Activated naive CD8-positive, alpha-beta T cell treated with anti-CD3 and anti-CD28 coated beads for 36 hours (primary cell): ENCODE measurements around the gene GSTA2. TPM values are rescaled to one million over a fixed set of nuclear protein-coding genes. Genes with fewer than 3 reads are reported as not detected.

Experiments
- DNase-seq: peaks from one replicate; pipeline ENCODE4 v3.0.0; 2021
- H3K27ac Mint-ChIP-seq: one replicate; pipeline ENCODE4 v1.8.0; 2022; ENCODE audit warnings: mild to moderate bottlenecking, moderate library complexity, mixed read lengths
- H3K27me3 Mint-ChIP-seq: one replicate; pipeline ENCODE4 v1.8.0; 2022; ENCODE audit warnings: mild to moderate bottlenecking, mixed read lengths
- H3K36me3 Mint-ChIP-seq: one replicate; pipeline ENCODE4 v1.8.0; 2021; ENCODE audit warnings: mild to moderate bottlenecking, mixed read lengths
- H3K4me1 Mint-ChIP-seq: one replicate; pipeline ENCODE4 v1.8.0; 2021; ENCODE audit warnings: mixed read lengths
- H3K4me3 Mint-ChIP-seq: one replicate; pipeline ENCODE4 v1.8.0; 2022; ENCODE audit warnings: mild to moderate bottlenecking, moderate library complexity, mixed read lengths
- H3K9me3 Mint-ChIP-seq: one replicate; pipeline ENCODE4 v1.8.0; 2022; ENCODE audit warnings: mixed read lengths
- total RNA-seq, 2 experiments: library from RNA; stranded (reverse); gene quantifications; one replicate each; pipeline ENCODE4 v1.2.3, GENCODE V29; 2021

Gene GSTA2
- total RNA-seq, 2 experiments from 2014 or later: not detected

DNA sequence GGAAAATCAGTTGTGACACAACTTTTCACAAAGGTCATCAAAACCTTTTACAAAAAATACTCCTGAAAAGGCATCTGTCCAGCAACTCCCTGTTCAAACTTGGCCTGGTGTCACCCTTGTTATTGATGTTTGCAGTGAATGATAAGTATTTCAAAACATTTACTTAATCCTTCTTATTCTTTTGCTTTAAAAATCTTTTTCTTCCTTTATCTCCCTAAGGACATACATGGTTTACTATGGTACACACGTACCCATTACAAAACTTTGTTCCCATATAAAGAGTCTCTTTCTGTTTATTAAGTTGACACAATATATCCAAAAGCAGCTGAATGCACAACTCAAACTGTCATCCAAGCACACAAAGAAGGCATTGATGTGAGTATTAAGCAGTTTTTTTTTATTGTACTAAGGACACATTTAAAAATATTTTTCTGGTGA lies 17.5 kb downstream of the GSTA2 start:
- Mint-ChIP-seq H3K4me1 (no peaks in the 10 kb centered on the region), H3K27ac (no peak overlapping the region), H3K36me3 (no peaks in the 10 kb centered on the region), H3K9me3 (peaks cover under 1% of the 10 kb centered on the region), H3K27me3 (peaks cover 7% of the 10 kb centered on the region), H3K4me3 (no peak overlapping the region)
- DNase-seq: no peak

DNA sequence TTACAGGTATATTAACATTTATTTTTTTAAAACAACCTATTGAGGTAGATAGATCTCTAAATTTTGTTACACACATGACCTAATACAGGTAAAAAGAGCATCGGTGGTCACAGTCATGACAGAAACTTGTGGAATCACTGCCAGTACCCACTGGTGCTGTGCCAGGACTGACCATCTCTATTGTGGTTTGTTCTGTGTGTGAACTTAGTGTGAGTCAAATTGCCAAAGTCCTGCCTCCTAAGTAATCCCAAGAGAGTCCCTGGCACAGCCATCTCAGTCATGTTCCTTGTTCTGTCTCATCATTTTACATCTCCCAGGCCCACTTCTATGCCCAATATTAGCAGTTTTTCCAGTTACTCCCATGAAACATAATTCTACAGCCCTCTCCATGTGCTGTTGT lies 21.4 kb downstream of the GSTA2 start:
- Mint-ChIP-seq H3K4me1 (no peaks in the 10 kb centered on the region), H3K27me3 (peaks cover 7% of the 10 kb centered on the region), H3K9me3 (peaks cover 4% of the 10 kb centered on the region), H3K36me3 (no peaks in the 10 kb centered on the region), H3K27ac (no peak overlapping the region), H3K4me3 (no peak overlapping the region)
- DNase-seq: no peak

DNA sequence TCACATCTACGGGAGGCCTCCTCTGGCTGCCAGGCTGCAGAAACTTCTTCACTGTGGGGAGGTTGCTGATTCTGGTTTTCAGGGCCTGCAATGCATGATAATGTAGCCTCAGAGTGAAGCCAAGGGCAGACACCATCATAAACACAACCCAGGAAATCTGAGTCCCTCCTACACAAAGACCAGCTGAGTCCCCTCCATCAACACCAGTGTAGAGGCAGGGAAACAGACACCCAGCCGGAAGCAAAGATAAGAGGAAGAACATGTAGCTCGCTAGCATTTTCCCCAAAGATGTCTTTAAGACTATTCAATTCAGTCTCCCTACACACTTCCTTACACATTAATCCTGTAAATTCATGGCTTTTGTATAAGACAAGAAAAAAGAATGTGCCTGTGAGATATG lies 23.6 kb downstream of the GSTA2 start:
- Mint-ChIP-seq H3K27ac (no peak overlapping the region), H3K9me3 (peaks cover 4% of the 10 kb centered on the region), H3K4me1 (no peaks in the 10 kb centered on the region), H3K4me3 (no peak overlapping the region), H3K27me3 (peaks cover 7% of the 10 kb centered on the region), H3K36me3 (no peaks in the 10 kb centered on the region)
- DNase-seq: no peak

DNA sequence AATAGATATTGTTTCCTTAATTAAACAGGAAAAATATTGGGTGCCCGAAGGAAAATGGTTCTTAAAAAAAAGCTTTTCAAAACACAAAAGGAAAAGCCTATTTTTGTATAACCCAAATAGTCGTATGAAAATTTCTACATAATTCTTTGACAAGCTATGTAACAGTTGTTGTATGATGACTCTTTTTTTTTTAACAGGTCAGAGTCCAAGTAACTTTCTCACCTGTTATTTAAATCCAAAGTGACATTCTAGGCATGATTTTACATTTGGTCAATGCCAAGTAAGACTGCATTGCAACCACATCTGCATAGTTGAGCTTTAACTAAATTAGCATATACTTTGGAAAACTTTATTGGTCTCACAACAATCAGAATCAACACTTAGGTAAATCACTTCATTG lies 24.1 kb downstream of the GSTA2 start:
- no peak overlapping the region for H3K4me3 Mint-ChIP-seq
- no peaks in the 10 kb centered on the region for H3K36me3 Mint-ChIP-seq
- no peak overlapping the region for H3K27ac Mint-ChIP-seq
- H3K27me3 Mint-ChIP-seq: peaks cover 7% of the 10 kb centered on the region
- no peaks in the 10 kb centered on the region for H3K4me1 Mint-ChIP-seq
- no peak for DNase-seq
- H3K9me3 Mint-ChIP-seq: peaks cover 4% of the 10 kb centered on the region

DNA sequence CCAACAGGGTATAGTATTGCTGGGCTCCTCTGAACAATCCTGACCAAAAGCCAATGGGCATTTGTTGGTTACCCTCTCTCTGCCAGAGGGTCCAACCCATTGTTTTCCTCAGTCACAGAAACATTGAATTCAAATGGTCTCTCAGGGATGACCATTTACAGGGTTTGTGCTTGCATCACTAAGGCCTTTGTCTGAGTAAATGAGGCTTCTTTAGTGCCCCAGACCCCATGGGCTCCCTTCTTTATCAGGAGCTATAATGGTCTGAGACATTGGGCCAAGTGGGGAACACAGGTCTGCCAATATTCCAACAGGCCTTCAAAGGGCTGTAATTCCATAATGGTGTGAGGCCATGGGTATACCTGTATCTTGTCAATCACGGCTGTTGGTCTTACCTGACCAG lies 27.1 kb downstream of the GSTA2 start:
- Mint-ChIP-seq H3K4me1 (no peaks in the 10 kb centered on the region), H3K9me3 (peaks cover 4% of the 10 kb centered on the region), H3K27ac (no peak overlapping the region), H3K27me3 (no peaks in the 10 kb centered on the region), H3K36me3 (no peaks in the 10 kb centered on the region), H3K4me3 (no peak overlapping the region)
- DNase-seq: no peak

DNA sequence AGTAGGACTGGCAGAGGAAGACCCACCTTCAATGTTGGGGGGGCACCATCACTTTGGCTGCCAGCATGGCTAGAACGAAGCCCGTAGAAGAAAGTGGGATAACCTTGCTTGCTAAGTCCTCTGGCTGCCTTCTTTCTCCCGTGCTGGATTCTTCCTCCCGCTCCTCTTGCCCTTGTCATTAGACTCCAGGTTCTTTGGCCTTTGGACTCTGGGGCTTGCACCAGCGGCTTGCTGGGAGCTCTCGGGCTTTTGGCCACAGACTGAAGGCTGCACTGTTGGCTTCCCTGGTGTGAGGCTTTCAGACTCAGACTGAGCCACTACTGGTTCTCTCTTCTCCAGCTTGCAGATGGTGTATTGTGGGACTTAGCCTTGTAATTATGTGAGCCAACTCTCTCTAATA lies 28.2 kb downstream of the GSTA2 start:
- Mint-ChIP-seq H3K4me3 (no peak overlapping the region), H3K27me3 (no peaks in the 10 kb centered on the region), H3K36me3 (no peaks in the 10 kb centered on the region), H3K9me3 (no peaks in the 10 kb centered on the region), H3K4me1 (no peaks in the 10 kb centered on the region), H3K27ac (no peak overlapping the region)
- no peak for DNase-seq

DNA sequence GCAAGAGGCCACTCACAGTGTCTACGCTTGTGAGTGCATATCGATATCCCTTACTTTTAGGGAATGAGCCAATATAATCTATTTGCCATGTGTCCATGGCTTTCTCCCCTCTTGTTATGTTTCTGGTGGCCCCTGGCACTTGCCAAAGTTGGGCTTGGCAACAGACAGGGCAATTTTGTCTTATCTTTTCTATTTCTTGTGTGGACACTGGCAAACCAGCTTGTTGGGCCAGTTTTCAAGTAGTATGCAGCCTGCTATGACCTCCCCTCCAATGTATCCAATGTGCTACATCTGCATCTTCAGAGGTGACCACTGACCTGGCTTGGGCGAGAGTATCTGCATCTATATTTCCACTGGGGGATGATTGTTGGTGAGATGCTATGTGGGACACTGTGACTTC lies 29.2 kb downstream of the GSTA2 start:
- no peak for DNase-seq
- H3K36me3 Mint-ChIP-seq: no peaks in the 10 kb centered on the region
- H3K4me3 Mint-ChIP-seq: no peak overlapping the region
- no peaks in the 10 kb centered on the region for H3K4me1 Mint-ChIP-seq
- H3K27ac Mint-ChIP-seq: no peak overlapping the region
- H3K27me3 Mint-ChIP-seq: no peaks in the 10 kb centered on the region
- no peaks in the 10 kb centered on the region for H3K9me3 Mint-ChIP-seq

DNA sequence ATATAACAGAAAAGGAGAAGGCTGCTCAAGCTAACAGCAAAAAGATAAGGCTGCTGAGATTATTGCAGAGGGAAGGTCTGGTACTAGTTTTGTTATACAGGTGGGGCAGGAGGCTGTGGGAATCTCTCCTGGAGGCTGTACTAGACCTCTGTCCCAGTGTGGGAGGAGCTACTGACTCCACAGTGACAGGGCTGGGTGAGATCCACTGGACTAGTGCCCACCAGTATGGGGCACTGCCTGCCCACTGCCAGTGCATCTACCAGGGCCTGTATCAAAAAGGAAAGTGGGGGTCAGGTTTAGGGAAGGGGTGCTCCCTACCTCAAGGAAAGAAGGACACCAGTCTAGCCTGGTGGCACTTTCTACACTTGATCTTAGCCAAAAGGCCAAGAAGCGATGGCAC lies 30.1 kb downstream of the GSTA2 start:
- no peaks in the 10 kb centered on the region for H3K36me3 Mint-ChIP-seq
- DNase-seq: no peak
- no peaks in the 10 kb centered on the region for H3K27me3 Mint-ChIP-seq
- no peaks in the 10 kb centered on the region for H3K4me1 Mint-ChIP-seq
- no peak overlapping the region for H3K4me3 Mint-ChIP-seq
- H3K27ac Mint-ChIP-seq: no peak overlapping the region
- H3K9me3 Mint-ChIP-seq: no peaks in the 10 kb centered on the region

DNA sequence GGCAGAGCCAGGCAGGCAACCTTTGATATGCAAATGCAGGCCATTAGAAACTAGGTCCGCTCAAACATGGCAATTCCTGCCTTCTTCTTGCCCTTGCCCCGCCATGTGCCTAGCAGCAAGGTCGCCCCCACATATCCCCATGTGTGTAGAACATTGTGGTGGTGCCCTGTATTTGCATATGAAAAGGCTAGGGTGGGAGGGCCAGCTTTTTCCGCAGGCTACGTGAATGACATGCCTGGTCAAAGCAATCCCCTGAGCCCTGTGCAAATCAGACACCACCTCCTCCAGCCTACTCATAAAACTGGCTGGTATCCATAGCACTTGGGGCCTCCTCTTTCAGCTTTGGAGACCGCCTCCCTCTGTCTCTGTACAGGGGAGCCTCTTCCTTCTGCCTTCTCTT lies 31.6 kb downstream of the GSTA2 start:
- Mint-ChIP-seq H3K4me1 (no peaks in the 10 kb centered on the region), H3K4me3 (no peak overlapping the region), H3K27ac (no peak overlapping the region), H3K9me3 (no peaks in the 10 kb centered on the region), H3K36me3 (no peaks in the 10 kb centered on the region), H3K27me3 (no peaks in the 10 kb centered on the region)
- no peak for DNase-seq

DNA sequence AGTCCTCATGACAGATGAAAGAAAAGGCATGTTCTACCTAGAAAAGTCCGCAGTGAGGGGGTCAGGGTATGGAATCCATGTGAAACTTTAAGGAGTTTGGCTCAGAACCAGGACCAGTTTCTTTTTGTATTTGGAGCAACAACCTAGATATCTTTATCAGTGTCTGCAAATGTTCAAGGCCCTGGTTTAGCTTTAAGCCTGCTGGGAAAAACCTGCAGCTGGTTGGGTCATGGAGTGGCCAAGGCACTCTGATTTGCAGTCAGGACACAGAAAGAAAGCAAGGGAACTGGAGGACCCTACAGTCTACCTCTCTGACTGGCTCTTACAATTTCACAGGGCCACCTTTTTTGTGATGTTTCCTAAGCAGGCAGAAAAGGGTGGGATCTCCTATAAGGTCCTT lies 33.7 kb downstream of the GSTA2 start:
- H3K4me3 Mint-ChIP-seq: no peak overlapping the region
- no peaks in the 10 kb centered on the region for H3K27me3 Mint-ChIP-seq
- H3K9me3 Mint-ChIP-seq: no peaks in the 10 kb centered on the region
- no peaks in the 10 kb centered on the region for H3K36me3 Mint-ChIP-seq
- no peak overlapping the region for H3K27ac Mint-ChIP-seq
- DNase-seq: no peak
- H3K4me1 Mint-ChIP-seq: no peaks in the 10 kb centered on the region

DNA sequence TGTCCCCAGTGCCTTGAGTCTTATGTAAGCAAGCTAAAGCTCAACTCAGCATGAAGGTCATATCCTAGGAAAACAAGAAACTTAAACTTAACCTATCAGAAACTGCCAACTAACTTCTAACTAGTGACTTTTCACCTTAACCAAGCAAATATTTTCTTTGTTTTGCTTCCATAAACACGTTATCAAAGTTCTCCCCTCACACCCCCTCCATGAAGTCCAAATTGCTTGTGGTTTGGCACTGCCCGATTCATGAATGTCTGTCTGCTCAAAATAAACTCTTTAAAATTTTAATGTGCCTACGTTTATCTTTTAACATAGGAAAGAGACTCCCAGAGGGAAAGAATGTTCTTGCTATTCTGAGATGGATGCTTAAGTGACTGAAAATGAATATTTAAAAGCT lies 34.9 kb downstream of the GSTA2 start:
- Mint-ChIP-seq H3K36me3 (no peaks in the 10 kb centered on the region), H3K27ac (no peak overlapping the region), H3K27me3 (no peaks in the 10 kb centered on the region), H3K9me3 (no peaks in the 10 kb centered on the region), H3K4me3 (no peak overlapping the region), H3K4me1 (no peaks in the 10 kb centered on the region)
- DNase-seq: no peak

DNA sequence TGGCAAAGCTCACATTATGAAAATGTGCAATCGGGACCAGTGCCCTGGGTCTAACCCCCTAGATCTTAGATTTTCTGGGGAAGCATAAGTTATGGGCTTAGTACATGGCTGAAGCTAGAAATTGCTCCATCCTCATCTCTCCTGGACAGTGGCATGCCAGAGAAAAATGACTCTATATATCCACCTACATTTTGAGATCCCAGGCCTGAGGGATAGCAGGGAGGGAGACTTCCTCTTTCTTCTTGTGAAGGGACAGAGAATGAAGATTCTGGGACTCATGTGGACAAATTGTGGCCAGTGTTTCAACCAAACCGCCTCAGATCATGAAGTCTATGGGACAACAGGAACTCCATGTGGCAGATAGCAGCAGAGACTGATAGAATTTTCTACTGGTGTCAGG lies 35.4 kb downstream of the GSTA2 start:
- Mint-ChIP-seq H3K27ac (no peak overlapping the region), H3K36me3 (no peaks in the 10 kb centered on the region), H3K27me3 (no peaks in the 10 kb centered on the region), H3K9me3 (no peaks in the 10 kb centered on the region), H3K4me3 (no peak overlapping the region), H3K4me1 (no peaks in the 10 kb centered on the region)
- DNase-seq: no peak

DNA sequence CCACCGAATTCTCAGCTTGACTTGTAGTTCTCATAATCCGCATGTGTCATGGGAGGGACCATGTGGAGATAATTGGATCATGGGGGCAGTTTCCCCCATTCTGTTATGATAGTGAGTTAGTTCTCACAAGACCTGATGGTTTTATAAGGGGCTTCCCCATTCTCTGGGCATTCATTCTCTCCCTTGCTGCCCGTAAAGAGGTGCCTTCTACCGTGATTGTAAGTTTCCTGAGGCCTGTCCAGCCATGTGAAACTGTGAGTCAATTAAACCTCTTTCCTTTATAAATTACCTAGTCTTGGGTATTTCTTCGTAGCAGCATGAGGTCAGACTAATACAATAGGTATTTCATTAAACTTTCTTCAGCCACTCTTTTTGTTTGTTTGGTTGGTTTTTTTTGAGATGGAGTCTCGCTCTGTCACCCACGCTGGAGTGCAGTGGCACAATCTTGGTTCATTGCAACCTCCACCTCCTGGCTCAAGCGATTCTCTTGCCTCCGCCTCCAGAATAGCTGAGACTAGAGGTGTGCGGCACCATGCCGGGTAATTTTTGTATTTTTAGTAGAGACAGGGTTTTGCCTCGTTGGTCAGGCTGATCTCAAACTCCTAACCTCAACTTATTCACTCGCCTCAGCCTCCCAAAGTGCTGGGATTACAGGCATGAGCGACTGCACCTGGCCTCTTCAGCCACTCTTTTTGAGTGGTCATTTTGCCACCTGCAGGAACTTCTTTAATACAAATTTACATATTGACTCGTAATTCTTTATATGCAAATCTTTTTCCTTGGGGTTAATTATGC lies 36.3 kb downstream of the GSTA2 start:
- DNase-seq: no peak
- H3K4me1 Mint-ChIP-seq: no peaks in the 10 kb centered on the region
- no peak overlapping the region for H3K27ac Mint-ChIP-seq
- H3K9me3 Mint-ChIP-seq: no peaks in the 10 kb centered on the region
- no peaks in the 10 kb centered on the region for H3K36me3 Mint-ChIP-seq
- no peak overlapping the region for H3K4me3 Mint-ChIP-seq
- no peaks in the 10 kb centered on the region for H3K27me3 Mint-ChIP-seq

DNA sequence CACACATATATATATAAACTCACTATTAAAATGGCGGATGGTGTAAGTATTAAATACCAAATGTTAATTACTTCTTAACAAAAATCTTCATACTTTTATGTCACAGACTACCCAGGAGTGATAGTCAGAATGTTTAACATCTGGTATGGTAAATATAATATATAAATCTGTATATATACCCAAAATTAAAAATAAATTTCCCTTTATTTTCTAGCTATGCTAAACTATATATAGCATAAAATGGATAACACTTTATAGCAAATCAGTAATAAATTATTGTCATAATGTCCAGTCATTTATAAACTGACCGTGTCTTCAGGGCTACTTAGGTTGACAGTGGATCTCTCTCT lies 37.1 kb downstream of the GSTA2 start:
- no peaks in the 10 kb centered on the region for H3K9me3 Mint-ChIP-seq
- H3K36me3 Mint-ChIP-seq: no peaks in the 10 kb centered on the region
- no peaks in the 10 kb centered on the region for H3K27me3 Mint-ChIP-seq
- H3K27ac Mint-ChIP-seq: no peak overlapping the region
- no peak overlapping the region for H3K4me3 Mint-ChIP-seq
- no peaks in the 10 kb centered on the region for H3K4me1 Mint-ChIP-seq
- no peak for DNase-seq

DNA sequence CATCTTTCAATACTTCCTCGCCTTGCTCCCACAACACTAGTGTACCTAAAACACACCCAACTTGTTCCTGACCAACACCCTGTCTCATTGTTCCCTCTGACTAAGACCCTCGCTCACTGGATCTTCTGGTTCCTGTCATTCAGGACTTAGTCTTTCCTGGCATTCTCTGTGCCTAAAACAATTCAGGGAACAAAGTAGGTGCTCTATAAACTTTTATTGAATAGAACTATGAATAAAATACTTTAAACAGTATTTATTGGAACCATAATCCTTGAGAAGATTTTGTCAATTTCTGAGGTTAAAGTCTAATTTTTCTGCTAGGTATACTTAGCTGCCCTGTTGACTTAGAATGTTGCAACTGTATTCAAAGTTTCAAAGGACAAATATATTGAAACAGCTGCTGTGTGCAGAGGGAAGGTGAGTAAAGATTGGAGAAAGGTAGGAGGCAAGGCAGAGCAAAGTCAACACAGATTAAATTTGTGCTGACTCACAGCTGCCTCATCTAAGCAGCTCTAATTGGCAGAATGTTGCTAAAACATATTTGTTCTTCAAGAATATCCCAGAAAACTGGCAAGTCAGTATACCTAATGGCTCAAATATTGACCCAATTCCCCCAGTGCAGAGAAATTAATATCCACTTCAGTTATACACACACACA lies 37.6 kb downstream of the GSTA2 start:
- no peak for DNase-seq
- Mint-ChIP-seq H3K4me1 (no peaks in the 10 kb centered on the region), H3K36me3 (no peaks in the 10 kb centered on the region), H3K27ac (no peak overlapping the region), H3K4me3 (no peak overlapping the region), H3K27me3 (no peaks in the 10 kb centered on the region), H3K9me3 (no peaks in the 10 kb centered on the region)

DNA sequence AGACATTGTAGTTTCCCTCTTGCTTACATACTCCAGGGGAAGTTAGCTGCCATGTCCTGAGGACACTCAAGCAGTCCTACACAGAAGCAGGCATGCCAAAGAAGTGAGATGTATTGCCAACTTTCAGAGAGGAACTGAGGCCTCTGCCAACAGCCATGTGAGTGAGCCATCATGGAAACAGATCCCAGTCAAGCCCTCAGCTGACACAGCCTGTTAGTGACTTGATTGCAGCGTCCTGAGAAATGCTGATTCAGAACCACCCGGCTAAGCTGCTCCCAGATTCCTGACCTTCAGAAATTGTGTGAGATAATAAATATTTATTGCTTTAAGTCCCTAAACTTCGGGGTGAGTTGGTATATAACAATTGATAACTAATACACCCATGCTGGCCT lies 38.1 kb downstream of the GSTA2 start:
- no peak overlapping the region for H3K27ac Mint-ChIP-seq
- H3K4me3 Mint-ChIP-seq: no peak overlapping the region

More for the DNA sequence above, 38.1 kb downstream of the GSTA2 start:
- no peak for DNase-seq
- no peaks in the 10 kb centered on the region for H3K27me3 Mint-ChIP-seq
- H3K36me3 Mint-ChIP-seq: no peaks in the 10 kb centered on the region
- no peaks in the 10 kb centered on the region for H3K4me1 Mint-ChIP-seq
- no peaks in the 10 kb centered on the region for H3K9me3 Mint-ChIP-seq
